CMK (cell line): ENCODE measurements around the gene ANKRD33B.
"Not testable (repeated sequence)": the region's sequence is repeated elsewhere in the genome, so short reads cannot be mapped to it uniquely, and the experiment has no call there.

Experiments
- DNase-seq: peaks from one replicate; pipeline ENCODE4 v3.0.0-alpha.2; 2010; ENCODE audit warnings: low read depth

ANKRD33B gene

GRCh38 chr5:10594591-10595210 is 30.8 kb downstream of the ANKRD33B start:
- DNase-seq: no peak

GRCh38 chr5:10595293-10595671 is 31.4 kb downstream of the ANKRD33B start:
- DNase-seq: no peak

GRCh38 chr5:10595672-10596309 is 31.9 kb downstream of the ANKRD33B start:
- DNase-seq: no peak

DNA sequence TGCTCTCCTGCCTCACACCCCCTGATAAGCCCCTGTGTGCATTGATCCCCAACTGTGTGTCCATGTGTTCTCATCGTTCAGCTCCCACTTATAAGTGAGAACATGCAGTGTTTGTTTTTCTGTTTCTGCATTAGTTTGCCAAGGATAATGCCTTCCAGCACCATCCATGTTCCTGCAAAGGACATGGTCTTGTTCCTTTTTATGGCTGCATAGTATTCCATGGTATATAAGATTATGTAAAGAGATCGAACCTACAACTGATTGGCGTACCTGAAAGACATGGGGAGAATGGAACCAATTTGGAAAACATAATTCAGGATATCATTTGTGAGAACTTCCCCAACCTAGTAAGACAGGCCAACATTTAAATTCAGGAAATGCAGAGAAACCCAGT is 32.4 kb downstream of the ANKRD33B start:
- no peak for DNase-seq

DNA sequence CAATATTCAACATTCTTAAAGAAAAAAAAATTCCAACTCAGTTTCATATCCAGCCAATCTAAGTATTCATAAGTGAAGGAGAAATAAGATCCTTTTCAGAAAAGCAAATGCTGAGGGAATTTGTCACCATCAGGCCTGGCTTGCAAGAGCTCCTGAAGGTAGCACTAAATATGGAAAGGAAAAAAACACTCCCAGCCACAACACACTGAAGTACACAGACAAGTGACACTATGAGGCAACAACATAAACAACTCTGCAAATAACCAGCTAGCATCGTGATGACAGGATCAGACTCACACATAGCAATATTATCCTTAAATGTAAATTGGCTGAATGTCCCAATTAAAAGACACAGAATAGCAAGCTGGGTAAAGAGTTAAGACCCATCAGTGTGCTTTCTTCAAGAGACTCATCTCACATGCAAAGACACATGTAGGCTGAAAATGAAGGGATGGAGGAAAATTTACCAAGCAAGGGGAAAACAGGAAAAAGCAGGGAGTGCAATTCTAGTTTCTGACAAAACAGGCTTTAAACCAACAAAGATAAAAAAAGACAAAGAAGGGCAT is 33.1 kb downstream of the ANKRD33B start:
- DNase-seq: no peak

DNA sequence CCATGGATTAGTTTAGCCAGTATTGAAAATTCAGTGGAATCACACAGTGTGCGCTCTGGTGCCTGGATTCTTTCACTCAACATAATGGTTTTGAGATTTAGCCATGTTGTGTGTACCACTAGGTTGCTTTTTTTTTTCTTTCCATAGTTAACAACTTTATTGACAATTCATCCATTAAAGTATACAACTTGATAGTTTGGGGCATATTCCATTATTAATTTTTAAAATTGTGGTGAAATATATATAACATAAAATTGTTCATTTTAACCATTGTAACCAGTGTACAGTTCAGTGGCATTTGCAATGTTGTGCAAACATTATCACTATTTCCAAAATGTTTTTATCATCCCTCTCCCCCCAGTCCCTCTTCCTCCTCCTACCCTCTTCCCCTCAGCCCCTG is 35.2 kb downstream of the ANKRD33B start:
- DNase-seq: no peak

DNA sequence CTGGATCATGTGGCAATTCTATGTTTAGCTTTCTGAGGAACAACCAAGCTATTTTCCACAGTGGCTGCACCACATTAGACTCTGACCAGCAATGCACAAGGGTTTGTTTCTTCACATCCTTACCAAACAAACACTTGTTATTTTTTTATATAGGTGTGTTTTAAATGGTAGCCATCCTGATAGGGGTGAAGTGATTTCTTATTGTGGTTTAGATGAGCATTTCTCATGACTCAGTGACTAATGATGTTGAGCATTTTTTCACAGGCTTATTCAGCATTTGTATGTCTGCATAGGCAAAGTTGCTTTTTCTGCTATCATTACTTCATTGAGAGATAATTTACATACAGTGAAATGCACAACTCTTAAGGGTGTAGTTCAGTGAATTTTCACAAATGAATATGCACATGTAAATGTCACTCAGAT is 36.0 kb downstream of the ANKRD33B start:
- no peak for DNase-seq

DNA sequence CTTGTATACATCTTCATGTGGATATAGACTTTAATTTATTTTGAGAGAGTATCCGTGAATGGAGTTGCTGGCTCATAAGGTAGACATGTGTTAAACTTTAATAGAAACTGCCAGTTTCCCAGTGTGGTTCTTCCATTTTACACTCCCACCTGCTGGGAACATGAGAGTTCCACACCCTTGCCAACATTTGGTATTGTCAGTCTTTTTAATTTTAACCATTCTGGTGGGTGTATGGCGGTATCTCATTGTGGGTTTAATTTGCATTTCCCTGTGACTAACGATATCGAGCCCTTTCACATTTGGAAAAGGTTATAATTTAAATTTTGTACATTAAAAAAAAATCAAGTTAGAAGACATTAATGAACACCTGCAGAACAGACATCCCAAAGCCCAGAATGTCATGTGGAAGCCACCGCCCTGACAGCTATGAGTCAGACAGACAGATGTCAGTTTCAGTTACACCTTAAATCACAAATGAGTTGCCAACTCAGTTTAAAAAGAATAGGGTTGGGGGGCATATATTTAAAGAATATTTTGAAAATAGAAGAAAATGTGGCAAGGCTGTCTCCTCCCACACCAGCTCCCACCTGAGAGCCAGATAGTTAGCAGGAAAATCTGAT is 36.9 kb downstream of the ANKRD33B start:
- no peak for DNase-seq

- peak; percentile 70 for DNase-seq
These were observed 37.6 kb downstream of the ANKRD33B start for GRCh38 chr5:10601246-10602030.

- no peak for DNase-seq
These were observed 38.3 kb downstream of the ANKRD33B start for GRCh38 chr5:10602031-10602806.

DNA sequence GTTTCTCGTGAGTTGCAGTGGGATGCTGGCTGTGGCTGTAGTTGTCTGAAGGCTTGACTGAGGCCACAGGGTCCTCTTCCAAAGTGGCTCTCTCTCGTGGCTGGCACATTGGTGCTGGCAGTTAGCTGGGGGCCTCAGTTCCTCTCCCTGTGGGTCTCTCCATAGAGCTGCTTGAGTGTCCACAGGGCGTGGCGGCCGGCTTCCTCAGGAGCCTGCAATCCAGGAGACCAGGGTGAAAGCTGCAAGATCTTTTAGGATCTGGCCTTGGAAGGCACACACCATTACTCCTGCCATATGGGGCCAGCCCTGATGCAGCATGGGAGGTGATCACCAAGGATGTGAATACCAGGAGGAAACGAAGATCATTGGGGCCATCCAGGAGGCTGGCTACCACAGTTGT is 41.1 kb downstream of the ANKRD33B start:
- no peak for DNase-seq

DNA sequence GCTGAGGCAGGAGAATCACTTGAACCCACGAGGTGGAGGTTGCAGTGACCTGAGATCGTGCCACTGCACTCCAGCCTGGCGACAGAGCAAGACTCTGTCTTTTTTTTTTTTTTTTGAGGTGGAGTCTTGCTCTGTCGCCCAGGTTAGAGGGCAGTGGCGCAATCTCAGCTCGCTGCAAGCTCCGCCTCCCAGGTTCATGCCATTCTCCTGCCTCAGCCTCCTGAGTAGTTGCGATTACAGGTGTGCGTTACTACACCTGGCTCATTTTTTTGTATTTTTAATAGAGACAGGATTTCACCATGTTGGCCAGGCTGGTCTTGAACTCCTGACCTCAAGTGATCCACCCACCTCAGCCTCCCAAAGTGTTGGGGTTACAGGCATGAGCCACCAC is 42.8 kb downstream of the ANKRD33B start:
- DNase-seq: not testable (repeated sequence)

GRCh38 chr5:10607023-10607665 is 43.3 kb downstream of the ANKRD33B start:
- peak; percentile 61 for DNase-seq

DNA sequence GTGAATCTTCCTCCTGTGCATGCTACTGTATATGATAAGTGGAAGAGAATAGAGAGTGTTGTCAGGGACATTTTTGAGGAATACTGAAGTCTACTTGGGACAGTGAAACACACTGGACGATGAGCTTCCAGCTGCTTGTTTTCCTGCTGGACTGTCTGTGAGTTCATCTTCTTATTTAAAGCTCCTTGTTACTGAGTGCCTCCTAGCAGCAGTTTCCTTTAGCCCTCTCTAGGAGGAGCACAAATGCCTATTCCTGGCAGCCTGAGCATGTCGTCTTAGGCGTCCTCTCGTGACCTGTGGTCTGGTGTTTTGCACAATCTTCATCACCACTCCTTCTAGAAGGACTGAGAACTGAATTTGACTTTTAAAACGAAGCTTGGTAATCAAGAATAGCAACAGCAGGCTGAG is 43.8 kb downstream of the ANKRD33B start:
- peak; percentile 52 for DNase-seq

DNA sequence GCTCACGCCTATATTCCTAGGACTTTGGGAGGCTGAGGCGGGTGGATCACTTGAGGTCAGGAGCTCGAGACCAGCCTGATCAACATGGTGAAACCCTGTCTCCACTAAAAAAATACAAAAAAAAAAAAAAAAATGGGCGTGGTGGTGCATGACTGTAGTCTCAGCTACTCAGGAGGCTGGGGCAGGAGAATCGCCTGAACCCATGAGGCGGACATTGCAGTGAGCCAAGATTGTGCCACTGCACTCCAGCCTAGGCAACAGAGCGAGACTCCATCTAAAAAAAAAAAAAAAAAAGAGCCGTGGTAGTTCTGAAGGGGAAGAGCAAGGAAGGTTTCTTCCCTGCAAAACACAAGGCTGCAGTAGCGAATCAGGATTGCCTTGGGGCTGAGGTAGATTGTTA is 44.2 kb downstream of the ANKRD33B start:
- DNase-seq: not testable (repeated sequence)

GRCh38 chr5:10610058-10610457 is 46.2 kb downstream of the ANKRD33B start:
- DNase-seq: no peak

- no peak for DNase-seq
These were observed 47.4 kb downstream of the ANKRD33B start for GRCh38 chr5:10611290-10611689.

- no peak for DNase-seq
These were observed 48.4 kb downstream of the ANKRD33B start for GRCh38 chr5:10612251-10612650.

GRCh38 chr5:10615693-10616092 is 51.8 kb downstream of the ANKRD33B start:
- no peak for DNase-seq

- DNase-seq: no peak
These were observed 53.2 kb downstream of the ANKRD33B start for GRCh38 chr5:10617103-10617502.

- no peak for DNase-seq
These were observed 54.4 kb downstream of the ANKRD33B start for GRCh38 chr5:10618311-10618710.
